Subcutaneous adipose tissue (tissue), 4 donors: ENCODE measurements around the gene PSMD14. TPM values are rescaled to one million over a fixed set of nuclear protein-coding genes. Genes with fewer than 3 reads are reported as not detected.

Experiments used
- total RNA-seq, 4 donors: library from RNA; depleted of rRNA; stranded (reverse); fragments of >200 nt; gene quantifications; one replicate each; pipeline ENCODE4 v1.1.0, GENCODE V29; 2016
- TF ChIP-seq, protein P1 (sequence below): fragments of 450-650 bp; IDR thresholded peaks from one replicate; pipeline ENCODE4 v1.5.1; 2016; ENCODE audit warnings: low read depth, mild to moderate bottlenecking, control low read depth, antibody characterized with exemption, moderate library complexity

The PSMD14 gene
- total RNA-seq, 4 donors from 2014 or later: 29.9 to 73.5 (median 43.1) TPM

DNA sequence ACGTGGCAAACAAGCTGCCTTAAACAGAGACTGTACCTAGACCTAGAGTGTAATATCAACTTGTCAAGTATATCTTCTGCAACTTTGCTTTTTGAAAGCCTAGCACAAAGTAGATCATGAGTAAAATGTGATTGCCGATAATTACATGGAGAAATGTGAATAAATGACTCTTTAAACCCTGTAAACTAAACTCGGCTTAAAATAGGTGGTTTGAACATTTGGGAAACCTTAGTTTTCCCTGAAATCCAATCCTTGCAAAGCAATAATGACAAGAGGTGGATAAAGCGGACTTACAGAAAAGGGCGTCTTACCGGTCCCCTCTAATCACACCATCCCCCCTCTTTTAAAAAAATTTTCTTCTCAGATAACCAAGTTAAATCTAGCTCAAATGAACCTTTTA is 549 bp upstream of the PSMD14 start:
- TF ChIP-seq, protein P1, sequence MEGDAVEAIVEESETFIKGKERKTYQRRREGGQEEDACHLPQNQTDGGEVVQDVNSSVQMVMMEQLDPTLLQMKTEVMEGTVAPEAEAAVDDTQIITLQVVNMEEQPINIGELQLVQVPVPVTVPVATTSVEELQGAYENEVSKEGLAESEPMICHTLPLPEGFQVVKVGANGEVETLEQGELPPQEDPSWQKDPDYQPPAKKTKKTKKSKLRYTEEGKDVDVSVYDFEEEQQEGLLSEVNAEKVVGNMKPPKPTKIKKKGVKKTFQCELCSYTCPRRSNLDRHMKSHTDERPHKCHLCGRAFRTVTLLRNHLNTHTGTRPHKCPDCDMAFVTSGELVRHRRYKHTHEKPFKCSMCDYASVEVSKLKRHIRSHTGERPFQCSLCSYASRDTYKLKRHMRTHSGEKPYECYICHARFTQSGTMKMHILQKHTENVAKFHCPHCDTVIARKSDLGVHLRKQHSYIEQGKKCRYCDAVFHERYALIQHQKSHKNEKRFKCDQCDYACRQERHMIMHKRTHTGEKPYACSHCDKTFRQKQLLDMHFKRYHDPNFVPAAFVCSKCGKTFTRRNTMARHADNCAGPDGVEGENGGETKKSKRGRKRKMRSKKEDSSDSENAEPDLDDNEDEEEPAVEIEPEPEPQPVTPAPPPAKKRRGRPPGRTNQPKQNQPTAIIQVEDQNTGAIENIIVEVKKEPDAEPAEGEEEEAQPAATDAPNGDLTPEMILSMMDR: no peak

DNA sequence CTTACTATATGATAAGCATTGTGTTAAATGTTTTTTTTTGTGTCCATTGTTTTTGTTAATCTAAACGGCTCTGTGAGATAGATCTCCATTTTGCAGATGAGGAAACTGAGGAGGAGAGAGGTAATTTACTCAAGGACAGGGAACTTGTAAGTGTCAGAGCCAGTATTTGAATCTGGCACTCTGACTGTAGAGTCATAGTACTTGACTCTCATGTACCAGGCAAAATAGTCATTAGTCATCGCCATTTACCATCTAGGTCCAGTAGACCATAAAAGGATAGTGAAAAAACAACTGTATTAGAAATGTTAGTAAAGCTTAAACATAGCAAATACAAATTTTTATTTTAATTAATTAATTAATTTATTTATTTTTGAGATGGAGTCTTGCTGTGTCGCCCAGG is 4.8 kb downstream of the PSMD14 start:
- TF ChIP-seq, protein P1: no peak

DNA sequence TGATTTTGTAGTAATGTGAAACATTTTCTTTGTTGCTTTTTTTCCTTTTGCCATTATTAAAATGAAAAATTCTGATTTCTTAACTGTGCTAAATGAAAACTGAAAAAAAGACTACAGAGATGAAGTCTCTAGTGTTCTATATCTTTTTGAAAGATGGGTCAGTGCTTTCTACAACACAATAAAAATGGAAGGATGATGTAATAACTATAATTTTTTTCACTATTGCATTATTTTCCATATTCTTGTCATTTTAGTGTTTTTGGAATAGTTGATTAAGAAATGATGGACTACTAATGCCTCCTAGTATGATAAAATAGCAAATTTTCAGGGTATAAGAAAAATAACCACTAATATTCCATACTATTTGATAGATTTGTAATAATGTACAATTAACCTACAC is 7.2 kb downstream of the PSMD14 start:
- TF ChIP-seq, protein P1: no peak

DNA sequence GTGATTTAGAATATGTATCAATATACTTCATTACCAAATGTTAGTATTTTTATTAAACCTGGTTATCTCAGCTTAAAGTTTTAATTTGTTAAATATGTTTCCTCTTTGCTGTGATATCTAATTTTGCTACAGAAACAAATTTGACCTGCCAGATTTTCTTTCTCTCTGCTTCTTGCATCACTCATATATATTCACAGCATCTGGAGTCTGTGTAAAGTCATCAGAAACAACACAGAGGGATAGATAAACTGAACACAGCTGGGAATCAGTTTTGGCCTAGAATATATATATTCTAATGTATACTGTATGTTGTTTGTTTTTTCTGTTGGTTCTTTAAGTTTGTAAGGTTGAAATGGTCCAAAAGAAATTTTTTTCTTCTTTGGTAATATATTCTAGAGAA is 8.5 kb downstream of the PSMD14 start:
- TF ChIP-seq, protein P1: no peak

DNA sequence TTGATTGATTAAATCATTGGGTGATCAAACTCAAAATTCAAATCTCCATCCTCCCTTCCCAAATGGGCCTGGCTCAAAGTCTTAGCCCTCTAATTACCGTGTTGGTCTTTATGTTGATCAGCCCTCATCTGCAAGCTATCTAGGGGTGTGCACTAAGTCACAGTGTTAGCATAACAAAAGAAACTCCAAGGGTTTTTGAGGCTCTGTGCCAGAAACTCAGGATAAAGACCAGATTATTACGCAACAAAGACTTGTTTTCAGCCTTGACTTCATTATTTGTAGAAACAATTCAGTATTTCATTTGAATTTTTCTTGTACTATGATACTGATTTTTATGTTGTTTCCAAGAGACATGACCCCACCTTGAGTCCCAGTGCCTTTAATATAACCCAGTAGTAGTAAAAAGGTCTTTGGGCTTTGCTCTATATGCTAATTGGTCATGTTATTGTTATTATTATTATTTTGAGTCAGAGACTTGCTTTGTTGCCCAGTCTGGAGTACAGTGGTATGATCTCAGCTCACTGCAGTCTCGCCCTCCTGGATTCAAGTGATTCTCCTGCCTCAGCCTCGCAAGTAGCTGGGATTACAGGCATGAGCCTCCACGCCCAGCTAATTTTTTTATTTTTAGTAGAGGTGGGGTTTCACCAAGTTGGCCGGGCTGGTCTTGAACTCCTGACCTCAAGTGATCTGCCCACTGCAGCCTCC is 13.9 kb downstream of the PSMD14 start:
- TF ChIP-seq, protein P1: no peak

DNA sequence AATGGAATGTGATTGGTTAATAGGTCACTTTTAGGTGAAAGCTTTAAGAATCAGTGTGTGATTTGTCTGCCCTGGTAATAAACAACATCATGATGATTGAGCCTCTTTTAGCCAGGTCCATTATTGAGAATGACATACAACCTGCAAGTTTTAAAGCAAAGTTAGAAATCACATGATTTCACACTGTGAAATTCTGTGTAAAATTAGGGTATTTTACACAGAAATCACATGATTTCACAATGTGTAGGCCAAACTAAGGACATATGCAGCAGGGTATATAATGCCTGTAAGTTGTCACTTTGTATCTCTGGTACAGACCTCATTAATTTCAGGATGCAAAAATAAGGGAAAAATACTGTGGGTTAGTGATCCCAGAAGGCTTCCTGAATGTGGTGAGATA is 16.7 kb downstream of the PSMD14 start:
- TF ChIP-seq, protein P1: no peak

DNA sequence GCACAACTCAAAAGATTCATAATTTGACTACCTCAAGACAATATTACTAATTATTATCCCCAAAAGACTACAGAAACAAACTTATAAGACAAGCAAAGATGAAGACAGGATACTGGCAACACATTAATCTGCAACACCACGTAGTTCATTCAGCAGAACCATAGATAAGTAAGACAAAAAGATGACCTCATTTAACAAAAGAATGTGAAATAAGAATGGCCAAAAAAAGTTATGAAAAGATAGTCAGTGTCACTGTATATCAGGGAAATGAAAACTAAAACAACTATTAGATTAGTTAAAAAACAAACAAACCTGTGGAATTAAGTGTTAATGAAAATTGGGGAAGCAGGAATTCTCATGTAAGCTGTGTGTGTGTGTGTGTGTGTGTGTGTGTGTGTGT is 19.4 kb downstream of the PSMD14 start:
- TF ChIP-seq, protein P1: no peak
